H1 (cell line): ENCODE results near the gene C1QTNF1. TPM values are rescaled to one million over a fixed set of nuclear protein-coding genes. Genes with fewer than 3 reads are reported as not detected.

Source experiments
- BRCA1 ChIP-seq: IDR thresholded peaks from 2 replicates; pipeline ENCODE4 v1.6.1; 2012; ENCODE audit warnings: low read depth, low read length, improper control_type of control experiment
- CBX5 ChIP-seq: fragments of 300-800, 300-1000 bp; sonication (generic); IDR thresholded peaks from 2 replicates; pipeline ENCODE4 v1.7.1; 2016; ENCODE audit warnings: antibody characterized with exemption, low read length, low read depth
- KDM1A ChIP-seq: fragments of 200-600, 300-600 bp; sonication (generic); IDR thresholded peaks from 2 replicates; pipeline ENCODE4 v1.7.1; 2016; ENCODE audit warnings: mild to moderate bottlenecking, low read length, borderline replicate concordance
- MAFK ChIP-seq: IDR thresholded peaks from 2 replicates; pipeline ENCODE4 v1.6.1; 2012; ENCODE audit warnings: low read depth, mild to moderate bottlenecking, improper control_type of control experiment, low read length
- POLR2A ChIP-seq, 2 experiments: IDR thresholded peaks; 1 replicate in 1 of 2; 2 replicates in 1 of 2; pipeline ENCODE4 v1.6.1; 2011; ENCODE audit warnings: low read depth in 2 of 2, low read length in 2 of 2, mild to moderate bottlenecking in 2 of 2; ENCODE audit errors: control extremely low read depth in 1 of 2
- RAD21 ChIP-seq, 2 experiments: IDR thresholded peaks in 1 of 2; conservative IDR thresholded peaks in 1 of 2; 2 replicates each; pipeline ENCODE4 v1.6.1; 2011; ENCODE audit warnings: low read depth in 2 of 2, low read length in 2 of 2, improper control_type of control experiment in 1 of 2, inconsistent platforms in 1 of 2, mild to moderate bottlenecking in 1 of 2, moderate library complexity in 1 of 2
- SIRT6 ChIP-seq: IDR thresholded peaks from one replicate; pipeline ENCODE4 v1.7.1; 2012; ENCODE audit warnings: low read length, inconsistent platforms
- ZNF274 ChIP-seq: IDR thresholded peaks from 2 replicates; pipeline ENCODE4 v1.7.0; 2012; ENCODE audit warnings: low read length, borderline replicate concordance; ENCODE audit errors: extremely low read depth
- polyA plus RNA-seq, 7 experiments: library from polyadenylated mRNA; depleted of rRNA in 3 of 7; stranded (reverse) in 5 of 7; unstranded in 2 of 7; fragments of >200 nt in 5 of 7; fragments of 200-250 nt in 2 of 7; gene quantifications; 1 replicate in 5 of 7; 2 replicates in 1 of 7; 4 replicates in 1 of 7; pipeline versions ENCODE4 v1.2.1 to v1.2.3, GENCODE V29; 2011 to 2013; ENCODE audit warnings: missing spikeins in 2 of 7, mixed read lengths in 2 of 7
- total RNA-seq: library from RNA; stranded (reverse); fragmentation: NEBNext Ultra II Directional; extraction: Animal tissue kit (Norgen Biotek cat#: 25700); gene quantifications from 2 replicates; pipeline ENCODE4 v1.2.1, GENCODE V29; 2021
- TF ChIP-seq, protein P1 (sequence below): fragments of 300-600 bp; sonication (generic); IDR thresholded peaks from 2 replicates; pipeline ENCODE4 v1.7.1; 2012; ENCODE audit warnings: low read length, moderate library complexity, mild to moderate bottlenecking, inconsistent platforms; ENCODE audit not compliant: insufficient replicate concordance
- TF ChIP-seq, protein P2 (sequence below): IDR thresholded peaks from 2 replicates; pipeline ENCODE4 v1.6.1; 2012; ENCODE audit warnings: inconsistent platforms

Gene C1QTNF1
- total and polyA plus RNA-seq, 2 of the 8 experiments (the other 6 are each of a cell fraction or from before 2014, with no cell fraction given), result 1.5 to 2.5 TPM

DNA sequence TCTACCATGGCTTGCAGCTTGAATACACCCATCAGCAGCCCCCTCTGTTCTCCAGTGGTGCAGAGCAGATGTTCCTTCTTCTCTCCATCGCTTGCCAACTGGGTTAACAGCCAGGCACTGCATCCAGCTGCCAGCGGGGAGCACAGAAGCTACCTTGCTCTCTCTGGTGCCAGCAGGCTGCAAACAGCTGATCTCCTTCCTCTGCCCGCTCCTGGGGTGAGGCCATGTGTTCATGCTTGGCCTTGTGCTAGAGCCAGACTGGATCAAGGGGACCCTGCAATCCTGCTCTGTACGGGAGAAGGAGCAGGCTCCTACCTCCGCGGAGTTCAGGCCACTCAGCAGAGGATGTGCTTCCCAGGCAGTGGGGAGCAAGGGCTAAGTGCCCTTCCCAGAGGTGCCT is 26.6 kb downstream of the C1QTNF1 start (continued):
- TF ChIP-seq, protein P1, sequence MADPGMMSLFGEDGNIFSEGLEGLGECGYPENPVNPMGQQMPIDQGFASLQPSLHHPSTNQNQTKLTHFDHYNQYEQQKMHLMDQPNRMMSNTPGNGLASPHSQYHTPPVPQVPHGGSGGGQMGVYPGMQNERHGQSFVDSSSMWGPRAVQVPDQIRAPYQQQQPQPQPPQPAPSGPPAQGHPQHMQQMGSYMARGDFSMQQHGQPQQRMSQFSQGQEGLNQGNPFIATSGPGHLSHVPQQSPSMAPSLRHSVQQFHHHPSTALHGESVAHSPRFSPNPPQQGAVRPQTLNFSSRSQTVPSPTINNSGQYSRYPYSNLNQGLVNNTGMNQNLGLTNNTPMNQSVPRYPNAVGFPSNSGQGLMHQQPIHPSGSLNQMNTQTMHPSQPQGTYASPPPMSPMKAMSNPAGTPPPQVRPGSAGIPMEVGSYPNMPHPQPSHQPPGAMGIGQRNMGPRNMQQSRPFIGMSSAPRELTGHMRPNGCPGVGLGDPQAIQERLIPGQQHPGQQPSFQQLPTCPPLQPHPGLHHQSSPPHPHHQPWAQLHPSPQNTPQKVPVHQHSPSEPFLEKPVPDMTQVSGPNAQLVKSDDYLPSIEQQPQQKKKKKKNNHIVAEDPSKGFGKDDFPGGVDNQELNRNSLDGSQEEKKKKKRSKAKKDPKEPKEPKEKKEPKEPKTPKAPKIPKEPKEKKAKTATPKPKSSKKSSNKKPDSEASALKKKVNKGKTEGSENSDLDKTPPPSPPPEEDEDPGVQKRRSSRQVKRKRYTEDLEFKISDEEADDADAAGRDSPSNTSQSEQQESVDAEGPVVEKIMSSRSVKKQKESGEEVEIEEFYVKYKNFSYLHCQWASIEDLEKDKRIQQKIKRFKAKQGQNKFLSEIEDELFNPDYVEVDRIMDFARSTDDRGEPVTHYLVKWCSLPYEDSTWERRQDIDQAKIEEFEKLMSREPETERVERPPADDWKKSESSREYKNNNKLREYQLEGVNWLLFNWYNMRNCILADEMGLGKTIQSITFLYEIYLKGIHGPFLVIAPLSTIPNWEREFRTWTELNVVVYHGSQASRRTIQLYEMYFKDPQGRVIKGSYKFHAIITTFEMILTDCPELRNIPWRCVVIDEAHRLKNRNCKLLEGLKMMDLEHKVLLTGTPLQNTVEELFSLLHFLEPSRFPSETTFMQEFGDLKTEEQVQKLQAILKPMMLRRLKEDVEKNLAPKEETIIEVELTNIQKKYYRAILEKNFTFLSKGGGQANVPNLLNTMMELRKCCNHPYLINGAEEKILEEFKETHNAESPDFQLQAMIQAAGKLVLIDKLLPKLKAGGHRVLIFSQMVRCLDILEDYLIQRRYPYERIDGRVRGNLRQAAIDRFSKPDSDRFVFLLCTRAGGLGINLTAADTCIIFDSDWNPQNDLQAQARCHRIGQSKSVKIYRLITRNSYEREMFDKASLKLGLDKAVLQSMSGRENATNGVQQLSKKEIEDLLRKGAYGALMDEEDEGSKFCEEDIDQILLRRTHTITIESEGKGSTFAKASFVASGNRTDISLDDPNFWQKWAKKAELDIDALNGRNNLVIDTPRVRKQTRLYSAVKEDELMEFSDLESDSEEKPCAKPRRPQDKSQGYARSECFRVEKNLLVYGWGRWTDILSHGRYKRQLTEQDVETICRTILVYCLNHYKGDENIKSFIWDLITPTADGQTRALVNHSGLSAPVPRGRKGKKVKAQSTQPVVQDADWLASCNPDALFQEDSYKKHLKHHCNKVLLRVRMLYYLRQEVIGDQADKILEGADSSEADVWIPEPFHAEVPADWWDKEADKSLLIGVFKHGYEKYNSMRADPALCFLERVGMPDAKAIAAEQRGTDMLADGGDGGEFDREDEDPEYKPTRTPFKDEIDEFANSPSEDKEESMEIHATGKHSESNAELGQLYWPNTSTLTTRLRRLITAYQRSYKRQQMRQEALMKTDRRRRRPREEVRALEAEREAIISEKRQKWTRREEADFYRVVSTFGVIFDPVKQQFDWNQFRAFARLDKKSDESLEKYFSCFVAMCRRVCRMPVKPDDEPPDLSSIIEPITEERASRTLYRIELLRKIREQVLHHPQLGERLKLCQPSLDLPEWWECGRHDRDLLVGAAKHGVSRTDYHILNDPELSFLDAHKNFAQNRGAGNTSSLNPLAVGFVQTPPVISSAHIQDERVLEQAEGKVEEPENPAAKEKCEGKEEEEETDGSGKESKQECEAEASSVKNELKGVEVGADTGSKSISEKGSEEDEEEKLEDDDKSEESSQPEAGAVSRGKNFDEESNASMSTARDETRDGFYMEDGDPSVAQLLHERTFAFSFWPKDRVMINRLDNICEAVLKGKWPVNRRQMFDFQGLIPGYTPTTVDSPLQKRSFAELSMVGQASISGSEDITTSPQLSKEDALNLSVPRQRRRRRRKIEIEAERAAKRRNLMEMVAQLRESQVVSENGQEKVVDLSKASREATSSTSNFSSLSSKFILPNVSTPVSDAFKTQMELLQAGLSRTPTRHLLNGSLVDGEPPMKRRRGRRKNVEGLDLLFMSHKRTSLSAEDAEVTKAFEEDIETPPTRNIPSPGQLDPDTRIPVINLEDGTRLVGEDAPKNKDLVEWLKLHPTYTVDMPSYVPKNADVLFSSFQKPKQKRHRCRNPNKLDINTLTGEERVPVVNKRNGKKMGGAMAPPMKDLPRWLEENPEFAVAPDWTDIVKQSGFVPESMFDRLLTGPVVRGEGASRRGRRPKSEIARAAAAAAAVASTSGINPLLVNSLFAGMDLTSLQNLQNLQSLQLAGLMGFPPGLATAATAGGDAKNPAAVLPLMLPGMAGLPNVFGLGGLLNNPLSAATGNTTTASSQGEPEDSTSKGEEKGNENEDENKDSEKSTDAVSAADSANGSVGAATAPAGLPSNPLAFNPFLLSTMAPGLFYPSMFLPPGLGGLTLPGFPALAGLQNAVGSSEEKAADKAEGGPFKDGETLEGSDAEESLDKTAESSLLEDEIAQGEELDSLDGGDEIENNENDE, result no peak
- TF ChIP-seq BRCA1 (no peak), MAFK (no peak), ZNF274 (no peak), RAD21 (IDR thresholded peaks at IDR 0.05 in 1 of 2, conservative IDR thresholded peaks at IDR 0.05 in 1 of 2; ENCODE audit: low read depth in 2 of 2, low read length in 2 of 2) (no peak), SIRT6 (no peak), KDM1A (no peak), CBX5 (no peak), POLR2A (IDR thresholded peaks at IDR 0.05; ENCODE audit: control extremely low read depth in 1 of 2, low read depth in 2 of 2, low read length in 2 of 2) (no peak)
- TF ChIP-seq, protein P2, sequence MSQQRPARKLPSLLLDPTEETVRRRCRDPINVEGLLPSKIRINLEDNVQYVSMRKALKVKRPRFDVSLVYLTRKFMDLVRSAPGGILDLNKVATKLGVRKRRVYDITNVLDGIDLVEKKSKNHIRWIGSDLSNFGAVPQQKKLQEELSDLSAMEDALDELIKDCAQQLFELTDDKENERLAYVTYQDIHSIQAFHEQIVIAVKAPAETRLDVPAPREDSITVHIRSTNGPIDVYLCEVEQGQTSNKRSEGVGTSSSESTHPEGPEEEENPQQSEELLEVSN, result no peak
